GM20000 (cell line): ENCODE data around the gene SAE1.

Experiments used
- DNase-seq: peaks from one replicate; pipeline ENCODE4 v3.0.0; 2012; ENCODE audit warnings: low spot score
- CTCF ChIP-seq: IDR thresholded peaks from 2 replicates; pipeline ENCODE4 v1.5.1; 2012; ENCODE audit warnings: mild to moderate bottlenecking, control low read depth; ENCODE audit errors: extremely low read depth, missing control alignments

Gene SAE1

DNA sequence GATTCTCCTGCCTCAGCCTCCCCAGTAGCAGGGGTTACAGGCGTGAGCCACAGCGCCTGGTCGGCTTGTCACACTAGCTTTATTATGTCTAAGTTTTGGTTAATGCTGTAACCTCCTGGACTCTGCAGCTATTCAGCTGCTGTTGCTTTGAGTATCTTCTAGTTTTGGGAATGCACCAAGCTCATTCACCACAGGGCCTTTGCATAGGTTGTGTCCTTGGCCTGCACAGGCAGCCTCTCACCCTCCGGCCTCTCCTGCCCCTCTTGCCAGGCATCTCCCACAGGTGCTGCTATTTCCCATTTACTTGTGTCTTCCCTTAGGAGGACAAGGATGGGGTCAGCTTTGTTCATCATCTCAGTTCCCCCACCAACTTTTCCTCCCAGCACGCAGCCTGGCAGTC, 123.3 kb downstream of the SAE1 start:
- TF ChIP-seq CTCF: no peak

GRCh38 chr19:47255879-47256692, 125.5 kb downstream of the SAE1 start, which contains the start of gene CCDC9:
CCDC9 (plus strand) TSS chr19:47256525; CDS start chr19:47258401, 1,876 bp downstream.
- no peak for TF ChIP-seq CTCF
- DNase-seq: no peak

More for the DNA sequence above, 123.3 kb downstream of the SAE1 start:
- DNase-seq: no peak

DNA sequence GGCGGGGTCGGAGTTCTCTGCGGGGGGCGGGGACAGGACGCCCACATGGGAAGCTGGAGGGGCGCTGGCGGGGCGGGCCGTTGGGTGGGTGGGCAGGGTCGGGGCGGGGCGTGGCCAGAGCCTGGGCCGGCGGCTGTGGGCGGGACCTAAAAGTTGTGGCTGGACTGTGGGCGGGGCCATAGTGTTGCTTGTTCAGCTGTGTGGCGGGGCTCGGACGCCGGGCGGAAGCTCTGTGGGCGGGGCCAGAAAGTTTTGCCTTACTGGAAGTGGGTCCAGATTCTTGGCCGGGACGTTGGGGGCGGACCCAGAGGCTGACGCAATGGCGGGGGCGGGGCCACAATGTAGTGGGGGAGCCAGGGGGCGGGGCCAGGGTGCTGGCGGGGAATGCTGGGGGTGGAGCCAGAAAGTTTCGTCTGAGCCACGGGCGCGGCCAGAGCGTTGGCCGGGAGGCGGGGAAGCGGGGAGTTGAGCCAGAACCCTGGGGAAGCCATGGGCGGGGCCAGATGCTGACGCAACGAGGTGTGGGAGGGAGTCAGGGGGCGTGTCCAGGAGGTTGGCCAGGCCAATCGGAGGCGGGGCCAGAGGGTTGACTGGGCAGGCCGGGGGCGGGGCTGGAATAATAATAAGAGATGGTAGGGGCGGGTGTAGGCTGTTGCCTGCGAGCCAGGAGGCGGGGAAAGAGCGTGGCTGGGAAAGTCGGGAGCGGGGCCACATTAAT, 126.2 kb downstream of the SAE1 start:
- TF ChIP-seq CTCF: no peak
- peak; percentile 99 for DNase-seq

DNA sequence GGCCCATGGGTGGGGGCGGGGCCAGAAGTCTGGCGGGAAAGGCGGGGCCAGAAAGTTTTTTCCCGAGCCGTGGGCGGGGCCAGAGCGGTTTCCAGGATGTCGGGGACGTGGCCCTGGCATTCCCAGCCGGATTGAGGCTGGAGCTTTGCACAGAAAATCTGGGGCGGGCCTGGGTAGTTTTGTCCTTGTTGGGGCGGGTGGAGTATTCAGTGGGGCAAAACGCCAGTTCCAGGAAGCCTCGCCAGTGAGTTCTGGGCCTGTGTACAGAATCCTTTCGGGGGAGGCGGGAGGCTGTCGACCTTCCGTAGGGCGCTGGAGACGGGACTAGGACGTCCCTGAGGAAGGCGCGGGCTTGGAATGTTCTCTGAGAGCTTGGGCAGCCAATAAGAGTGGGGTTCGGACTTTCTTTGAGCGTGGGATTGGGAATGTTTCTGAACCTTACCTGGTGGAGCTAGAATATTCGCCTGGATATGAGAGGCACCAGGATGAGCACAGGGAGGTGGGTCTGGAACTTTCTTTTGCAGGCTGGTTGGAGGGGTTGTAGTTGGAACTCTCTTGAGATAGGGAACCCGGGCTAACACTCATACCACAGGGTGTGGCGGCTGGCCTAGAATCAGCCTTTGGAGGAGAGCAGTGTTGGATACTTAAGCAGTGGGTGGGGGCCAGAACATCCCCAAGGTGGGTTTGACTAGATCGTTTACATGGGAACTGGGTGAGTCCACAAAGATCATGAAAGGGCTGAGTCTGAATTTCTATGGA, 127.0 kb downstream of the SAE1 start:
- no peak for DNase-seq

DNA sequence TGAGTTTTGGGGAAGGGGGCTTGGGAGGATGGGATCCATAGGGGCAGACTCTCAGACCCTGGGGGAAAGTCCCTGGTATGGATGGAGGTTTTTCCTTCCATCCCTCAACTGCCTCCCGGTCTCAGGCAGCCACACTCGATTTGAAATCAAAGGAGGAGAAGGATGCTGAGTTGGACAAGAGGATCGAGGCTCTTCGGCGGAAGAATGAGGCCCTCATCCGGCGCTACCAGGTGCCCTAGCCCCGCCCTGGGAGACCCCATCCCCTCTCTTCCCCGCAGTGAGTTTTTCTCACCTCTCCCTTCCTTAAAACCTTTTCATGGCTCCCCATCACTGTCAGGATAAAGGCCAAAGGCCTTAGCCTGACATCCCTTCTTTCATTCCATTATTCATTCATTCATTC, 127.8 kb downstream of the SAE1 start:
- DNase-seq: no peak
- TF ChIP-seq CTCF: no peak

More for the DNA sequence above, 127.0 kb downstream of the SAE1 start:
- TF ChIP-seq CTCF: no peak

DNA sequence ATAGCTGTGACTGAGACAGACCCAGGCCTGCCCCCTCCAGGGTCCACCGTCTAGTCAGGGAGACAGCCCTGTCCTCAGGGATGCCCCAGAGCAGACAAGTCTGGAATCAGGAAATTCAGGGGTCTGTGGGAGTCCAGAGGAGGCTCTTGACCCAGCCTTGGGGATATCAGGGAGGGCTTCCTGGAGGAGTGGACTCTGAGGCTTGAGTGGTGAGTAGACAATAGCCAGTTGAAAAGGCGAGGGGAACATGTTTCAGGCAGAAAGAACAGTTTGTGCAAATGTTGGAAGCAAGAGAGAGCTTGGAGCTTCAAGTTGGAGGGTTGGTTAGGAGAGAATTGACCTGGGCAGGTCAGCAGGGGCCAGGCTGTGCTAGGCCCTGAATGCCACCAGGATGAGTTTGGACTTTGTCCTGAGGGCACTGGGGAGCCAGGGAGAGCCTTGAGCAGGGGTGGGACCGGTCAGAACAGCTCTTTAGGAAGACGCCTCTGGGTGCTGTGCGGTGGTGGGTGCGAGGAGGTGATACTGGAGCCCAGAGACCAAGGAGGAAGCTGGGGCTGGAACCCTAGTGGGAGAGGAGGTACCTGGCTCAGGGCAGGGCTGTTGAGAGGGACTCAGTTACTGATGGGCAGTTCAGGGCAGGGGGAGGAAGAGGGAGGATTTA, 128.4 kb downstream of the SAE1 start:
- no peak for DNase-seq
- TF ChIP-seq CTCF: no peak
